ENCODE measurements around the gene ERC2. TPM values are rescaled to one million over a fixed set of nuclear protein-coding genes. Genes with fewer than 3 reads are reported as not detected.

ERC2 gene
- total RNA-seq, 1 donor from 2014 or later = 1.5 TPM

DNA sequence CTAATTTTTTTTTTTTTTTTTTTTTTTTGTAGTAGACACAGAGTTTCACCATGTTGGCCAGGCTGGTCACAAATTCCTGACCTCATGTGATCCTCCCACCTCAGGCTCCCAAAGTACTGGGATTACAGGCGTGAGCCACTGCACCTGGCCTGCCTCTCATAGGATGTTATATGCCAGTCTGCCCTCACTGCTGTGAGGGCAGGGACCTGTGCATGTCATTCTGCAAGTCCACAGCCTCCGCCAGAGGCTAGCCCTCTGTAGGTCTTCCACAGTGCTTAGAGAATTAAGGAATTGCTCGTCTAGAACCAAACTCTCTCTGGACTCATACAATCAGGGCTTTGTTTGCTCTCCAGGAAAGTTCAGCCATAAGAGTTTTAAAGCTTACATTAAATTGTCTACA lies 817.3 kb downstream of the ERC2 start:
- Histone ChIP-seq H3K4me1 (no peaks in the 10 kb centered on the region), H3K27me3 (ENCODE audit: low read depth) (no peaks in the 10 kb centered on the region), H3K27ac (no peak overlapping the region), H3K9me3 (no peaks in the 10 kb centered on the region), H3K4me3 (no peak overlapping the region), H3K36me3 (no peaks in the 10 kb centered on the region)
- ATAC-seq (no peak), DNase-seq (no peak)
- TF ChIP-seq, protein P1, sequence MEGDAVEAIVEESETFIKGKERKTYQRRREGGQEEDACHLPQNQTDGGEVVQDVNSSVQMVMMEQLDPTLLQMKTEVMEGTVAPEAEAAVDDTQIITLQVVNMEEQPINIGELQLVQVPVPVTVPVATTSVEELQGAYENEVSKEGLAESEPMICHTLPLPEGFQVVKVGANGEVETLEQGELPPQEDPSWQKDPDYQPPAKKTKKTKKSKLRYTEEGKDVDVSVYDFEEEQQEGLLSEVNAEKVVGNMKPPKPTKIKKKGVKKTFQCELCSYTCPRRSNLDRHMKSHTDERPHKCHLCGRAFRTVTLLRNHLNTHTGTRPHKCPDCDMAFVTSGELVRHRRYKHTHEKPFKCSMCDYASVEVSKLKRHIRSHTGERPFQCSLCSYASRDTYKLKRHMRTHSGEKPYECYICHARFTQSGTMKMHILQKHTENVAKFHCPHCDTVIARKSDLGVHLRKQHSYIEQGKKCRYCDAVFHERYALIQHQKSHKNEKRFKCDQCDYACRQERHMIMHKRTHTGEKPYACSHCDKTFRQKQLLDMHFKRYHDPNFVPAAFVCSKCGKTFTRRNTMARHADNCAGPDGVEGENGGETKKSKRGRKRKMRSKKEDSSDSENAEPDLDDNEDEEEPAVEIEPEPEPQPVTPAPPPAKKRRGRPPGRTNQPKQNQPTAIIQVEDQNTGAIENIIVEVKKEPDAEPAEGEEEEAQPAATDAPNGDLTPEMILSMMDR (IDR thresholded peaks at IDR 0.05) = no peak
- intact Hi-C loops (cut with DNase I) = no loop called here

DNA sequence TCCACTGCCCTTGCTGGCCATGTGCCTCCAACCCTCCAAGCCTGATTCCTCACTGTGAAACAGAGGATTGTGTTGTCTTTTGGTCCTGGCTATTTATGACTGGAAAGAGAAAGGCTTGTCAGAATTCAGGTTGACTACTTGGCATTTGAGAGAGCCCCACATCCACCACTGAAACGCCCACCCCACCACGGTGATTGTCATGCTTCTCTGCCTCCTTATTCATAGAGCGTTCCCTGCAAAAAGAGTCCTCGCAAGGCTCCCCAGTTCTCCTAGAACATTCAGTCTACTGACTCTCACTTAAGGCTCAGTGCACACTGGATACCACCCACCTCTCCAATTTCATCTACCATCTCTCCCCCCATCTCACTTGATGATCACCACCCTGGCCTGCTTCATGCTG lies 818.3 kb downstream of the ERC2 start:
- DNase-seq (no peak), ATAC-seq (no peak)
- intact Hi-C loops (cut with DNase I) = no loop called here

DNA sequence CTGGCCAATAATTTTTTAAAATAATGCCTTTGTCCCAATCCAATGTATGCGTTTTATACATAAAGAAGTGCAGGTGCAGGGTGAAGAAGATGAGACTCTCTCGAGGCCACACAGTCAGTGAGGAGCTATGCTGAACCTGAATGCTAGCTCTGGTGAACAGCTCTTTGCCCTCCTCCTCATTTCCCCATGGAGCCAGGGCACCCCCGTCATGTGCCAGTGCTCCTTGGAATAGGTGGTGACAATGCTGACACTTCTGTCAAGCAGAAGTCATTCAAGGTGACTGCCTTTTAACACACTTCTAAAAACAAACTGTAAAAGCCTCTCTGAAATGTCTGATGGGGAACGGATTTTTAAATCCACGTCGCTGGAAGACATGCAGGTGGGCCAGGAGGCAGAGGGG lies 818.7 kb downstream of the ERC2 start:
- DNase-seq = no peak

More for the DNA sequence above, 818.3 kb downstream of the ERC2 start:
- Histone ChIP-seq H3K4me1 (no peaks in the 10 kb centered on the region), H3K4me3 (no peak overlapping the region), H3K36me3 (no peaks in the 10 kb centered on the region), H3K27ac (no peak overlapping the region), H3K9me3 (no peaks in the 10 kb centered on the region), H3K27me3 (ENCODE audit: low read depth) (no peaks in the 10 kb centered on the region)
- TF ChIP-seq, protein P1 (IDR thresholded peaks at IDR 0.05) = no peak

DNA sequence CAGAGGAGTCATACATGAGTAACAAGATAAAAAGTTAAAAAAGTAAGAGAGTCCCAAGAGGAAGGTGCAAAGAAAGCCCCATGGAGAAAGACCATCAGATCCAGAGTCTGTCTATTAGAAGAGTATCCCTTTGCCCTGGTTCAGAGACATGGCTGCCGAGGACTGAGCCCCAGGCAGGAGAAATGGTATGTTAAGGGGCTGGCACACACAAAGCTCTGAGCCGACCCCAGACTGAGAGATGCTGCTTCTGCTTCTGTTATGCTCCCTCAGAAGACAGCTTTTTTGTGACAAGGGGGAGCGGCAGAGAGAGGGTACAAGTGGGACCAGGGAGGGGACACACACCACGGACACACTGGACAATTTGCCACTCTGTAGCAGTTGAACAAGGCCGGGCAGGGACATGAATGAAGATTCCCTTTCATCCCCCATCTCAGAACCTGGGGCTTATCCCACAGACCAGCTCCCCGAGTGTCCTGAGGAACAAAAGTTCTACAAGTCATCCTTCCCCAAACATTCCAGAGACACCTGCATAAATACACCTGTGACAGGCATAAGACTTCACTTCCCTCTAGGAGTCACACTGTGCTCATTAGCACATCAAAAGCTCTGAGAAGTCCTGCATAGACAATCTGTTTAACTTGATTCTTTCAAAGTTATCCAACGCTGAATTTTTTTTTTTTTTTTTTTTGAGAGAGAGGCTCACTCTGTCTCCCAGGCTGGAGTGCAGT lies 819.5 kb downstream of the ERC2 start:
- H3K4me3 ChIP-seq = no peak overlapping the region
- intact Hi-C loops (cut with DNase I) = no loop called here
- ATAC-seq (no peak), DNase-seq (no peak)
- H3K27me3 ChIP-seq (ENCODE audit: low read depth) = no peaks in the 10 kb centered on the region
- H3K27ac ChIP-seq = no peak overlapping the region
- no peaks in the 10 kb centered on the region for H3K36me3 ChIP-seq
- no peaks in the 10 kb centered on the region for H3K4me1 ChIP-seq
- TF ChIP-seq, protein P1 (IDR thresholded peaks at IDR 0.05) = no peak
- H3K9me3 ChIP-seq = no peaks in the 10 kb centered on the region

More for the DNA sequence above, 818.7 kb downstream of the ERC2 start:
- H3K9me3 ChIP-seq = no peaks in the 10 kb centered on the region
- no peak overlapping the region for H3K27ac ChIP-seq
- ATAC-seq = no peak
- intact Hi-C loops (cut with DNase I) = no loop called here
- H3K36me3 ChIP-seq = no peaks in the 10 kb centered on the region
- H3K27me3 ChIP-seq (ENCODE audit: low read depth) = no peaks in the 10 kb centered on the region
- TF ChIP-seq, protein P1 (IDR thresholded peaks at IDR 0.05) = no peak
- H3K4me1 ChIP-seq = no peaks in the 10 kb centered on the region
- no peak overlapping the region for H3K4me3 ChIP-seq

DNA sequence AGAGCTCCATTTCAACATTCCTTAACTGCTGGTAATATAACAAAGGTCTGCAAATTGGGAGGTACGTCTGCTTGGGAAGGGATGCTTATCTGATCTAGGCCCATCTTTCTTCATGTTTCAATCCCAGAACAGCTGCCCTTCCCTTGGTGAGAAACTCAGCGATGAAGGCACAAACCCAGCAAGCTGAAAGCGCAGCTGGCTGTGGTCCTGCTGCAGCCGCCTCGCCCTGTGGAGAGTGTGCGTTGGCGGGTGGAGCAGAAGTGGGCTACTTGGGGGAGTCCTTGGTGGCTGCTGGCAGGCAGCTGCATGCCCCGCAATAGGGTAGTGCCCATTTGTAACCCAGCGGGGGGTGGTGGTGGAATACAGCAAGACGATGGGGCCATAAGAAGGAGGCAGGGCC lies 820.6 kb downstream of the ERC2 start:
- no peaks in the 10 kb centered on the region for H3K4me1 ChIP-seq
- TF ChIP-seq, protein P1 (IDR thresholded peaks at IDR 0.05) = no peak
- intact Hi-C loops (cut with DNase I) = no loop called here
- ATAC-seq = peak in 1 of 2 donors; percentile 34
- no peaks in the 10 kb centered on the region for H3K9me3 ChIP-seq
- H3K27ac ChIP-seq = no peak overlapping the region
- no peaks in the 10 kb centered on the region for H3K27me3 ChIP-seq (ENCODE audit: low read depth)
- no peaks in the 10 kb centered on the region for H3K36me3 ChIP-seq
- no peak for DNase-seq
- no peak overlapping the region for H3K4me3 ChIP-seq

All from lower lobe of right lung (tissue), 2 donors.